Activated T-helper 17 cell treated with anti-CD3 and anti-CD28 coated beads, Interleukin-2, amount 50 U/mL, for 72 hours (primary cell): ENCODE data around the gene CMSS1. TPM values are rescaled to one million over a fixed set of nuclear protein-coding genes. Genes with fewer than 3 reads are reported as not detected.

ENCODE experiments used
- ATAC-seq: fragments of 150-1000 bp; cut with Tn5 transposase; replicated peaks from 2 replicates; pipeline ENCODE4 v1.10.0; 2021; ENCODE audit warnings: mild to moderate bottlenecking, moderate library complexity
- H3K27ac Mint-ChIP-seq: one replicate; pipeline ENCODE4 v1.8.0; 2022; ENCODE audit warnings: mixed read lengths
- H3K27me3 Mint-ChIP-seq: one replicate; pipeline ENCODE4 v1.8.0; 2022; ENCODE audit warnings: mixed read lengths
- H3K36me3 Mint-ChIP-seq: one replicate; pipeline ENCODE4 v1.8.0; 2022; ENCODE audit warnings: low read depth, mild to moderate bottlenecking, mixed read lengths
- H3K4me1 Mint-ChIP-seq: one replicate; pipeline ENCODE4 v1.8.0; 2022; ENCODE audit warnings: mixed read lengths
- H3K4me3 Mint-ChIP-seq: one replicate; pipeline ENCODE4 v1.8.0; 2022; ENCODE audit warnings: mild to moderate bottlenecking, mixed read lengths
- H3K9me3 Mint-ChIP-seq: one replicate; pipeline ENCODE4 v1.8.0; 2022; ENCODE audit warnings: mixed read lengths
- total RNA-seq, 2 donors: library from RNA; stranded (reverse); gene quantifications; one replicate each; pipeline ENCODE4 v1.2.3, GENCODE V29; 2022

CMSS1 gene
- total RNA-seq, 2 donors from 2014 or later, result 29.8 to 67.4 TPM

GRCh38 chr3:99870712-99871111 is 53.0 kb downstream of the CMSS1 start:
- Mint-ChIP-seq H3K4me3 (no peak overlapping the region), H3K27ac (no peak overlapping the region), H3K36me3 (peaks cover 4% of the 10 kb centered on the region), H3K9me3 (no peaks in the 10 kb centered on the region), H3K27me3 (no peaks in the 10 kb centered on the region), H3K4me1 (peaks cover 19% of the 10 kb centered on the region)
- no peak for ATAC-seq

- H3K4me3 Mint-ChIP-seq, result no peak overlapping the region
- ATAC-seq, result no peak
- H3K27me3 Mint-ChIP-seq, result no peaks in the 10 kb centered on the region
- peak overlapping the region; percentile 14 for H3K27ac Mint-ChIP-seq
- H3K4me1 Mint-ChIP-seq, result peaks cover 12% of the 10 kb centered on the region
- H3K36me3 Mint-ChIP-seq, result peaks cover 4% of the 10 kb centered on the region
- H3K9me3 Mint-ChIP-seq, result no peaks in the 10 kb centered on the region
Observed at GRCh38 chr3:99871231-99872045, 53.8 kb downstream of the CMSS1 start.

- peak overlapping the region; percentile 14 for H3K27ac Mint-ChIP-seq
- ATAC-seq, result peak; percentile 63
- peaks cover 8% of the 10 kb centered on the region for H3K4me1 Mint-ChIP-seq
- H3K4me3 Mint-ChIP-seq, result no peak overlapping the region
- H3K9me3 Mint-ChIP-seq, result no peaks in the 10 kb centered on the region
- peaks cover 4% of the 10 kb centered on the region for H3K36me3 Mint-ChIP-seq
- no peaks in the 10 kb centered on the region for H3K27me3 Mint-ChIP-seq
Observed at GRCh38 chr3:99872923-99873254, 55.2 kb downstream of the CMSS1 start.

- Mint-ChIP-seq H3K27ac (no peak overlapping the region), H3K4me1 (peaks cover 12% of the 10 kb centered on the region), H3K4me3 (no peak overlapping the region), H3K9me3 (no peaks in the 10 kb centered on the region), H3K27me3 (no peaks in the 10 kb centered on the region), H3K36me3 (peaks cover 4% of the 10 kb centered on the region)
- ATAC-seq, result no peak
Observed at GRCh38 chr3:99873269-99874102, 55.8 kb downstream of the CMSS1 start.

GRCh38 chr3:99874237-99875002 is 56.8 kb downstream of the CMSS1 start:
- H3K27me3 Mint-ChIP-seq, result no peaks in the 10 kb centered on the region
- no peak for ATAC-seq
- H3K9me3 Mint-ChIP-seq, result no peaks in the 10 kb centered on the region
- peaks cover 12% of the 10 kb centered on the region for H3K4me1 Mint-ChIP-seq
- H3K36me3 Mint-ChIP-seq, result no peaks in the 10 kb centered on the region
- H3K4me3 Mint-ChIP-seq, result no peak overlapping the region
- H3K27ac Mint-ChIP-seq, result no peak overlapping the region

- ATAC-seq, result no peak
- Mint-ChIP-seq H3K27me3 (no peaks in the 10 kb centered on the region), H3K27ac (peak overlapping the region; percentile 9), H3K36me3 (no peaks in the 10 kb centered on the region), H3K4me1 (peaks cover 12% of the 10 kb centered on the region), H3K9me3 (no peaks in the 10 kb centered on the region), H3K4me3 (peak overlapping the region; percentile 70)
Observed at GRCh38 chr3:99875581-99875928, 57.9 kb downstream of the CMSS1 start.

- H3K27ac Mint-ChIP-seq, result no peak overlapping the region
- no peaks in the 10 kb centered on the region for H3K9me3 Mint-ChIP-seq
Observed at GRCh38 chr3:99875929-99876841, 58.5 kb downstream of the CMSS1 start.

GRCh38 chr3:99877031-99877579 is 59.4 kb downstream of the CMSS1 start:
- no peaks in the 10 kb centered on the region for H3K9me3 Mint-ChIP-seq
- H3K27me3 Mint-ChIP-seq, result no peaks in the 10 kb centered on the region
- H3K27ac Mint-ChIP-seq, result no peak overlapping the region
- H3K36me3 Mint-ChIP-seq, result no peaks in the 10 kb centered on the region
- peaks cover 12% of the 10 kb centered on the region for H3K4me1 Mint-ChIP-seq
- no peak for ATAC-seq
- no peak overlapping the region for H3K4me3 Mint-ChIP-seq

More at GRCh38 chr3:99875929-99876841, 58.5 kb downstream of the CMSS1 start:
- Mint-ChIP-seq H3K4me1 (peaks cover 12% of the 10 kb centered on the region), H3K27me3 (no peaks in the 10 kb centered on the region), H3K36me3 (no peaks in the 10 kb centered on the region), H3K4me3 (peak overlapping the region; percentile 70)
- peak; percentile 90 for ATAC-seq

GRCh38 chr3:99878005-99878404 is 60.3 kb downstream of the CMSS1 start:
- Mint-ChIP-seq H3K36me3 (no peaks in the 10 kb centered on the region), H3K27ac (no peak overlapping the region), H3K9me3 (no peaks in the 10 kb centered on the region), H3K4me3 (no peak overlapping the region), H3K27me3 (no peaks in the 10 kb centered on the region), H3K4me1 (peaks cover 6% of the 10 kb centered on the region)
- ATAC-seq, result peak; percentile 69

GRCh38 chr3:99879275-99879674 is 61.6 kb downstream of the CMSS1 start:
- Mint-ChIP-seq H3K9me3 (no peaks in the 10 kb centered on the region), H3K27me3 (no peaks in the 10 kb centered on the region), H3K4me3 (no peak overlapping the region), H3K27ac (peak overlapping the region; percentile 22), H3K36me3 (no peaks in the 10 kb centered on the region), H3K4me1 (peaks cover 14% of the 10 kb centered on the region)
- no peak for ATAC-seq

- H3K4me1 Mint-ChIP-seq, result peaks cover 22% of the 10 kb centered on the region
- no peaks in the 10 kb centered on the region for H3K9me3 Mint-ChIP-seq
- no peaks in the 10 kb centered on the region for H3K27me3 Mint-ChIP-seq
- no peak overlapping the region for H3K27ac Mint-ChIP-seq
- H3K4me3 Mint-ChIP-seq, result no peak overlapping the region
- H3K36me3 Mint-ChIP-seq, result no peaks in the 10 kb centered on the region
- no peak for ATAC-seq
Observed at GRCh38 chr3:99881121-99881524, 63.5 kb downstream of the CMSS1 start.

GRCh38 chr3:99882436-99883137 is 64.9 kb downstream of the CMSS1 start:
- peaks cover 23% of the 10 kb centered on the region for H3K4me1 Mint-ChIP-seq
- no peaks in the 10 kb centered on the region for H3K27me3 Mint-ChIP-seq
- no peak overlapping the region for H3K27ac Mint-ChIP-seq
- H3K36me3 Mint-ChIP-seq, result no peaks in the 10 kb centered on the region
- H3K9me3 Mint-ChIP-seq, result no peaks in the 10 kb centered on the region
- H3K4me3 Mint-ChIP-seq, result no peak overlapping the region
- ATAC-seq, result no peak

- no peak for ATAC-seq
- Mint-ChIP-seq H3K27ac (no peak overlapping the region), H3K4me1 (peaks cover 18% of the 10 kb centered on the region), H3K9me3 (no peaks in the 10 kb centered on the region), H3K36me3 (no peaks in the 10 kb centered on the region), H3K4me3 (no peak overlapping the region), H3K27me3 (no peaks in the 10 kb centered on the region)
Observed at GRCh38 chr3:99883138-99883461, 65.4 kb downstream of the CMSS1 start.
